SK-N-SH treated with all-trans-retinoic acid at 6 μM for 48 hours (cell line): ENCODE measurements around the gene COPE.

Source experiments
- ATAC-seq: fragments of 200-7000 bp; cut with Tn5 transposase; 3 replicates; pipeline ENCODE4 v1.9.1; 2020; ENCODE audit warnings: mild to moderate bottlenecking, moderate library complexity
- BACH2 ChIP-seq: fragments of 250-450 bp; sonication (Bioruptor Pico); IDR thresholded peaks from 2 replicates; pipeline ENCODE4 v1.9.0; 2021; ENCODE audit warnings: mild to moderate bottlenecking, borderline replicate concordance
- CSDC2 ChIP-seq: fragments of 250-450 bp; sonication (Bioruptor Pico); IDR thresholded peaks from 2 replicates; pipeline ENCODE4 v1.5.0; 2020; ENCODE audit warnings: mild to moderate bottlenecking, moderate library complexity
- ESRRG ChIP-seq: fragments of 250-450 bp; sonication (Bioruptor Pico); IDR thresholded peaks from 2 replicates; pipeline ENCODE4 v1.6.1; 2021; ENCODE audit warnings: mild to moderate bottlenecking
- GLIS3 ChIP-seq: fragments of 250-450 bp; sonication (Bioruptor Pico); IDR thresholded peaks from 2 replicates; pipeline ENCODE4 v1.5.0; 2020; ENCODE audit warnings: mild to moderate bottlenecking, moderate library complexity
- OSR1 ChIP-seq: fragments of 250-450 bp; sonication (Bioruptor Pico); IDR thresholded peaks from 2 replicates; pipeline ENCODE4 v1.8.0; 2022; ENCODE audit warnings: moderate library complexity, mild to moderate bottlenecking, inconsistent platforms
- PPARA ChIP-seq: fragments of 250-450 bp; sonication (Bioruptor Pico); IDR thresholded peaks from 2 replicates; pipeline ENCODE4 v1.5.0; 2020; ENCODE audit warnings: mild to moderate bottlenecking, borderline replicate concordance
- RARB ChIP-seq: fragments of 250-450 bp; sonication (Bioruptor Pico); IDR thresholded peaks from 2 replicates; pipeline ENCODE4 v1.8.0; 2021; ENCODE audit warnings: mild to moderate bottlenecking, moderate library complexity
- SNAI2 ChIP-seq: fragments of 250-450 bp; sonication (Bioruptor Pico); IDR thresholded peaks from 2 replicates; pipeline ENCODE4 v1.5.0; 2020; ENCODE audit warnings: mild to moderate bottlenecking, moderate library complexity
- TCF4 ChIP-seq: fragments of 250-450 bp; sonication (Bioruptor Pico); IDR thresholded peaks from 2 replicates; pipeline ENCODE4 v1.8.0; 2021; ENCODE audit warnings: mild to moderate bottlenecking, moderate library complexity, borderline replicate concordance
- TOX ChIP-seq: fragments of 250-450 bp; sonication (Bioruptor Pico); IDR thresholded peaks from 2 replicates; pipeline ENCODE4 v1.8.0; 2021; ENCODE audit warnings: mild to moderate bottlenecking, moderate library complexity, borderline replicate concordance
- ZC3H10 ChIP-seq: fragments of 250-450 bp; sonication (Bioruptor Pico); IDR thresholded peaks from 2 replicates; pipeline ENCODE4 v1.5.1; 2021; ENCODE audit warnings: mild to moderate bottlenecking, moderate library complexity
- ZFP3 ChIP-seq: fragments of 250-450 bp; sonication (Bioruptor Pico); IDR thresholded peaks from 2 replicates; pipeline ENCODE4 v1.5.0; 2020; ENCODE audit warnings: mild to moderate bottlenecking, moderate library complexity
- ZFP30 ChIP-seq: fragments of 450-650 bp; formaldehyde crosslinking; IDR thresholded peaks from 2 replicates; pipeline ENCODE4 v1.5.0; 2022; ENCODE audit warnings: mild to moderate bottlenecking, moderate library complexity
- ZNF565 ChIP-seq: fragments of 450-650 bp; formaldehyde crosslinking; conservative IDR thresholded peaks from 2 replicates; pipeline ENCODE4 v1.5.0; 2020; ENCODE audit warnings: low read depth, mild to moderate bottlenecking, moderate library complexity
- ZNF70 ChIP-seq: fragments of 450-650 bp; formaldehyde crosslinking; IDR thresholded peaks from 2 replicates; pipeline ENCODE4 v1.5.0; 2020; ENCODE audit warnings: mild to moderate bottlenecking, moderate library complexity
- ZNF8 ChIP-seq: fragments of 450-650 bp; formaldehyde crosslinking; IDR thresholded peaks from 2 replicates; pipeline ENCODE4 v1.5.0; 2020; ENCODE audit warnings: mild to moderate bottlenecking, moderate library complexity
- TF ChIP-seq, protein P1 (sequence below): fragments of 250-450 bp; sonication (Bioruptor Pico); IDR thresholded peaks from 2 replicates; pipeline ENCODE4 v1.5.0; 2020; ENCODE audit warnings: mild to moderate bottlenecking, moderate library complexity
- TF ChIP-seq, protein P2 (sequence below): fragments of 250-450 bp; sonication (Bioruptor Pico); IDR thresholded peaks from 2 replicates; pipeline ENCODE4 v1.8.0; 2020; ENCODE audit warnings: mild to moderate bottlenecking, moderate library complexity, borderline replicate concordance
- TF ChIP-seq, protein P3 (sequence below): fragments of 250-450 bp; sonication (Bioruptor Pico); IDR thresholded peaks from 2 replicates; pipeline ENCODE4 v1.8.0; 2021; ENCODE audit warnings: low read depth, mild to moderate bottlenecking, moderate library complexity, borderline replicate concordance
- TF ChIP-seq, protein P4 (sequence below): fragments of 250-450 bp; sonication (Bioruptor Pico); IDR thresholded peaks from 2 replicates; pipeline ENCODE4 v1.5.1; 2021; ENCODE audit warnings: mild to moderate bottlenecking, moderate library complexity

The COPE gene

DNA sequence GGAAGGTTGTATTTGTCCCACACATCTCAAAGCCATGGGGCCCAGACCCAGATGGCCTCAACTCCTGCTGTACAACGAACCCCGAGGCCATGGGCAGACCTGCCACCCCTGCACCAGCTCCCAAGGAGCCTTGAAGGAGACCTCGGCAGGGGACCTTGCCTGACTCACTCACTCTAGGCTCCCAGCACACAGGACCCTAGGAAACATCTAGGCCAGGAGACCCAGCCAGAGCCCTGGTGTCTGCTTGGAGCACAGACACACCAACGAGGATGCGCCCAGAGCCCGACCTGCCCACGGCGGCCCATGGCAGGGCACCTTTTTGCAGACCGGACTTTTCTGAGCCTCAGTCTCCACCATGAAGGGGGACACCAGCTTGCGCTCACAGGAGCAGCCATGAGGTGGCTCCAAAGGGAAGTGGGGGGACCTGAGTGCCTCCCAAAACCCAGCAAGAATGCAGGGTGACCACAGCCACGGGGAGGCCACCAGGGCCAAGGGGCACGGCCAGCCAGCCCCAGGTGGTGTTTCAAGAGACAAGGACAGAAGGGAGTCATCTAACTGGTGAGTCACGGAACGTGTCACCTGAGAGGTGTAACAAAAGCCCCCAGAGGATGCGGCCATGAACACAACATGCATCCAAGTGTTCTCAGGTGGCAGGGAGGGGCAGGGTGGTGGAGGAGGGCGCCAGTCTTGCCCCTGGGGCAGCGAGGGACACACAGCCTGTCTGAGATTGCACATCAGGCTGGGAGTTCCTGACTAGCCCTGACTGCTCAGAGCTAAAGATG lies 18.3 kb downstream of the COPE start:
- no peak for TF ChIP-seq PPARA
- no peak for TF ChIP-seq ZFP3
- no peak for TF ChIP-seq ESRRG
- no peak for TF ChIP-seq TCF4 (CRISPR knock-in tag)
- TF ChIP-seq, protein P1, sequence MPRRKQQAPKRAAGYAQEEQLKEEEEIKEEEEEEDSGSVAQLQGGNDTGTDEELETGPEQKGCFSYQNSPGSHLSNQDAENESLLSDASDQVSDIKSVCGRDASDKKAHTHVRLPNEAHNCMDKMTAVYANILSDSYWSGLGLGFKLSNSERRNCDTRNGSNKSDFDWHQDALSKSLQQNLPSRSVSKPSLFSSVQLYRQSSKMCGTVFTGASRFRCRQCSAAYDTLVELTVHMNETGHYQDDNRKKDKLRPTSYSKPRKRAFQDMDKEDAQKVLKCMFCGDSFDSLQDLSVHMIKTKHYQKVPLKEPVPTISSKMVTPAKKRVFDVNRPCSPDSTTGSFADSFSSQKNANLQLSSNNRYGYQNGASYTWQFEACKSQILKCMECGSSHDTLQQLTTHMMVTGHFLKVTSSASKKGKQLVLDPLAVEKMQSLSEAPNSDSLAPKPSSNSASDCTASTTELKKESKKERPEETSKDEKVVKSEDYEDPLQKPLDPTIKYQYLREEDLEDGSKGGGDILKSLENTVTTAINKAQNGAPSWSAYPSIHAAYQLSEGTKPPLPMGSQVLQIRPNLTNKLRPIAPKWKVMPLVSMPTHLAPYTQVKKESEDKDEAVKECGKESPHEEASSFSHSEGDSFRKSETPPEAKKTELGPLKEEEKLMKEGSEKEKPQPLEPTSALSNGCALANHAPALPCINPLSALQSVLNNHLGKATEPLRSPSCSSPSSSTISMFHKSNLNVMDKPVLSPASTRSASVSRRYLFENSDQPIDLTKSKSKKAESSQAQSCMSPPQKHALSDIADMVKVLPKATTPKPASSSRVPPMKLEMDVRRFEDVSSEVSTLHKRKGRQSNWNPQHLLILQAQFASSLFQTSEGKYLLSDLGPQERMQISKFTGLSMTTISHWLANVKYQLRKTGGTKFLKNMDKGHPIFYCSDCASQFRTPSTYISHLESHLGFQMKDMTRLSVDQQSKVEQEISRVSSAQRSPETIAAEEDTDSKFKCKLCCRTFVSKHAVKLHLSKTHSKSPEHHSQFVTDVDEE (CRISPR knock-in tag) = no peak
- TF ChIP-seq, protein P2, sequence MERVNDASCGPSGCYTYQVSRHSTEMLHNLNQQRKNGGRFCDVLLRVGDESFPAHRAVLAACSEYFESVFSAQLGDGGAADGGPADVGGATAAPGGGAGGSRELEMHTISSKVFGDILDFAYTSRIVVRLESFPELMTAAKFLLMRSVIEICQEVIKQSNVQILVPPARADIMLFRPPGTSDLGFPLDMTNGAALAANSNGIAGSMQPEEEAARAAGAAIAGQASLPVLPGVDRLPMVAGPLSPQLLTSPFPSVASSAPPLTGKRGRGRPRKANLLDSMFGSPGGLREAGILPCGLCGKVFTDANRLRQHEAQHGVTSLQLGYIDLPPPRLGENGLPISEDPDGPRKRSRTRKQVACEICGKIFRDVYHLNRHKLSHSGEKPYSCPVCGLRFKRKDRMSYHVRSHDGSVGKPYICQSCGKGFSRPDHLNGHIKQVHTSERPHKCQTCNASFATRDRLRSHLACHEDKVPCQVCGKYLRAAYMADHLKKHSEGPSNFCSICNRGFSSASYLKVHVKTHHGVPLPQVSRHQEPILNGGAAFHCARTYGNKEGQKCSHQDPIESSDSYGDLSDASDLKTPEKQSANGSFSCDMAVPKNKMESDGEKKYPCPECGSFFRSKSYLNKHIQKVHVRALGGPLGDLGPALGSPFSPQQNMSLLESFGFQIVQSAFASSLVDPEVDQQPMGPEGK (CRISPR knock-in tag) = no peak
- no peak for TF ChIP-seq ZC3H10 (CRISPR knock-in tag)
- TF ChIP-seq, protein P3, sequence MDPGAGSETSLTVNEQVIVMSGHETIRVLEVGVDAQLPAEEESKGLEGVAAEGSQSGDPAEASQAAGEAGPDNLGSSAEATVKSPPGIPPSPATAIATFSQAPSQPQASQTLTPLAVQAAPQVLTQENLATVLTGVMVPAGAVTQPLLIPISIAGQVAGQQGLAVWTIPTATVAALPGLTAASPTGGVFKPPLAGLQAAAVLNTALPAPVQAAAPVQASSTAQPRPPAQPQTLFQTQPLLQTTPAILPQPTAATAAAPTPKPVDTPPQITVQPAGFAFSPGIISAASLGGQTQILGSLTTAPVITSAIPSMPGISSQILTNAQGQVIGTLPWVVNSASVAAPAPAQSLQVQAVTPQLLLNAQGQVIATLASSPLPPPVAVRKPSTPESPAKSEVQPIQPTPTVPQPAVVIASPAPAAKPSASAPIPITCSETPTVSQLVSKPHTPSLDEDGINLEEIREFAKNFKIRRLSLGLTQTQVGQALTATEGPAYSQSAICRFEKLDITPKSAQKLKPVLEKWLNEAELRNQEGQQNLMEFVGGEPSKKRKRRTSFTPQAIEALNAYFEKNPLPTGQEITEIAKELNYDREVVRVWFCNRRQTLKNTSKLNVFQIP = no peak
- TF ChIP-seq ZNF8 = no peak
- no peak for TF ChIP-seq ZFP30 (CRISPR knock-in tag)
- no peak for TF ChIP-seq SNAI2 (CRISPR knock-in tag)
- TF ChIP-seq GLIS3 (CRISPR knock-in tag) = no peak
- no peak for TF ChIP-seq TOX (CRISPR knock-in tag)
- no peak for TF ChIP-seq BACH2 (CRISPR knock-in tag)
- TF ChIP-seq CSDC2 (CRISPR knock-in tag) = no peak
- no peak for TF ChIP-seq ZNF70 (CRISPR knock-in tag)
- no peak for TF ChIP-seq RARB (CRISPR knock-in tag)
- no peak for TF ChIP-seq ZNF565 (CRISPR knock-in tag)
- ATAC-seq = no peak

DNA sequence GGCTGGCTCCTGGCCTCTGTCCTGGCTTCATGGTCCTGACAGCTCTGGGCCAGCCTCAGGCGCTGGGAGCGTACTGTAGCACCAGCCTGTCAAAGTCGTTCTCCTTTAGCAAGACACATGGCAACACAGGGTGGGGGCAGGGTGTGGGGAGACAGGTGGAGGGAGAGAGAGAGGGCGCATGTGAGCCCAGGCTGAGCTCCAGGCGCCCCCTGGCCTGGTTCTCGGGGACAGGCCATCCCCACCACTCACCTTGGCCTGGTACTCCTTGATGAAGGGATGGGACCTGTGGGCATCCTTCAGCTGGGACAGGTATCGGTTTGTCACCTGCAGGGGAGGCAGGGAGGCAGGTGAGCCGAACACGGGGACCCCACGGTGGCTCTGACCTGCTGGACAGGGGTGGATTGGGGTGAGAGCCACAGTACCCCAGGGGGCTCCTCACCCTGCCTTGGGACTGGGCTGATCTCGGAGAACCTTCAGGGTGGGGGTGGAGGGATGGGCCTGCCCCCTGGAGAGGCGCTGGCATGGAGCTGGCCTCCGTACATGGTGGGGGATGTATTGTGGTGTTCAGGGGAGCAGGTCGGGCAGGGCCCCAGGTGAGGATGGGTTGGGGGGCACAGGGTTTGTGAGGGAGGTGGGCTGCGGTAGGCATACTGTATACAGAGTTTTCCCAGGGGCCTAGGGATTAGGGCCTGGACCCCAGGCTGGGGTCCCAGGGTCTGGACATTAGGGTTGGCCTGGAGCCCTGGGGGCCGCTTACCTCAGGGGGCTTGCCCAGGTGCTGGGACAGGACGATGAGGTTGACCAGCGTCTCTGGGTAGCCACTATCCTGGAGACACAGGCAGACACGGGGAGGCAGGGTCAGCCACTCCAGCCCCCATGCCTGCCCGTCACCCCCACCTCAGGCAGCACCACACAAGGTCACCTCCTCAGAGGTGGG lies 19.3 kb downstream of the COPE start:
- no peak for TF ChIP-seq TCF4 (CRISPR knock-in tag)
- no peak for ATAC-seq

DNA sequence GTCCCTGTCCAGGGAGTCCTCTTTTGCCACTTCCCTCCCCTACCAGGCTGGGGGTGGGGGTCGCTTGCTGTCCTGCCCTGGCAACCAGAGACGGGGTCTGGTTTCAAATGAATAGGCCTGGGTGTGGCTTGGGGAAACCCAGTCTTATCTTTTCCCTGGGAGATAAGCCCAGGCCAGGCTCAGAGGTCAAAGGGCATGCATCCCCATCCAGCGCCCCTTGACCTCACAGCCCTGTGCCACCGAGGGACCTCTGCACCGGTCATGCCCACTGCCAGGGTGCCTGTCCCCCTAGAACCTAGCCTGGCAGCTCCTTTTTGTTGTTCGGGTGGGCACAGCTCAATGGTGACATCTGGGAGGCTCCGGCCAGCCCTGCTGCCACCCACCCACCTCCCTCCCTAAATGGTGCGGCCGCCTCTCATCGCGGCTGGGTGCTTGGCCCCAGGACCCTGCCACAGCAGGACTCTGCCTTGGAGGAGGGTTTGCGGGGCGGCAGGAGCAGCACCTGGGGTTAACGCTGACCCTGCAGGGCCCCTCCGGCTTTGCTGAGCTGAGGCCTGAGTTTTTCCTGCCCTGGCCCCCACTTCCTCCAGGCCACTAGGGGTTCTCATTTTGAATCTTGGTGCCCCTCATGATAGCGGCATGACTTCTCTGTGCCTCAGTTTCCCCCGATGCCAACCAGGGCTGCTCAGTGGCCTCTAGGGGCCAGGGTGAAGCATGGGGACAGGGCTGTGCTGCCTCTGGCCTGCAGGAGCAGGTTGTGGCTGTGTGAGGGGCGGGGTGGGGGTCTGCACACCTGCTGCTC lies 20.4 kb downstream of the COPE start:
- no peak for ATAC-seq
- no peak for TF ChIP-seq RARB (CRISPR knock-in tag)
- no peak for TF ChIP-seq ZFP3
- TF ChIP-seq OSR1 (CRISPR knock-in tag) = no peak
- TF ChIP-seq, protein P4, sequence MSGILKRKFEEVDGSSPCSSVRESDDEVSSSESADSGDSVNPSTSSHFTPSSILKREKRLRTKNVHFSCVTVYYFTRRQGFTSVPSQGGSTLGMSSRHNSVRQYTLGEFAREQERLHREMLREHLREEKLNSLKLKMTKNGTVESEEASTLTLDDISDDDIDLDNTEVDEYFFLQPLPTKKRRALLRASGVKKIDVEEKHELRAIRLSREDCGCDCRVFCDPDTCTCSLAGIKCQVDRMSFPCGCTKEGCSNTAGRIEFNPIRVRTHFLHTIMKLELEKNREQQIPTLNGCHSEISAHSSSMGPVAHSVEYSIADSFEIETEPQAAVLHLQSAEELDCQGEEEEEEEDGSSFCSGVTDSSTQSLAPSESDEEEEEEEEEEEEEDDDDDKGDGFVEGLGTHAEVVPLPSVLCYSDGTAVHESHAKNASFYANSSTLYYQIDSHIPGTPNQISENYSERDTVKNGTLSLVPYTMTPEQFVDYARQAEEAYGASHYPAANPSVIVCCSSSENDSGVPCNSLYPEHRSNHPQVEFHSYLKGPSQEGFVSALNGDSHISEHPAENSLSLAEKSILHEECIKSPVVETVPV (CRISPR knock-in tag) = no peak
